IMR-90 (cell line): Measurements from ENCODE around the gene CRTAC1. TPM values are rescaled to one million over a fixed set of nuclear protein-coding genes. Genes with fewer than 3 reads are reported as not detected.

Source experiments
- ATAC-seq: fragments of 200-7000 bp; cut with Tn5 transposase; 2 replicates; pipeline ENCODE4 v1.9.1; 2020; ENCODE audit warnings: low read depth, mild to moderate bottlenecking, moderate library complexity
- BruUV-seq: library from RNA; stranded (reverse); fragments of 400-500 nt; replicated peaks from 2 replicates; lab custom pipeline; 2021; lab: Mats Ljungman, UMichigan
- CTCF ChIA-PET: fragments of 300-600 bp; formaldehyde crosslinking; extraction: SDS; loops from one replicate; lab custom pipeline; 2021; ENCODE audit warnings: antibody characterized with exemption; lab: Yijun Ruan, JAX
- POLR2A ChIA-PET: fragments of 300-600 bp; sonication (Branson Sonifier 250); formaldehyde crosslinking; loops from one replicate; lab custom pipeline; 2022; ENCODE audit warnings: antibody characterized with exemption; ENCODE audit not compliant: unreplicated experiment; lab: Charles Lee
- DNase-seq: peaks from one replicate; pipeline ENCODE4 v3.0.0; 2013
- H2AFZ ChIP-seq: replicated peaks from 2 replicates; pipeline ENCODE3; 2013; ENCODE audit warnings: low read length, mild to moderate bottlenecking; ENCODE audit not compliant: poor library complexity
- H2AK5ac ChIP-seq: 2 replicates; pipeline ENCODE4 v1.6.1; 2013; ENCODE audit warnings: low read depth, low read length, inconsistent platforms
- H2AK9ac ChIP-seq: replicated peaks from 2 replicates; pipeline ENCODE3; 2013; ENCODE audit warnings: mild to moderate bottlenecking, low read depth, low read length, moderate library complexity; ENCODE audit not compliant: poor library complexity
- H2BK120ac ChIP-seq: 2 replicates; pipeline ENCODE4 v1.6.1; 2013; ENCODE audit warnings: low read depth, low read length, inconsistent platforms
- H2BK15ac ChIP-seq: 3 replicates; pipeline ENCODE4 v1.6.1; 2013; ENCODE audit warnings: low read depth, low read length, inconsistent platforms
- H2BK20ac ChIP-seq: 2 replicates; pipeline ENCODE4 v1.6.1; 2013; ENCODE audit warnings: low read depth, mild to moderate bottlenecking, inconsistent platforms, low read length, moderate library complexity
- H2BK5ac ChIP-seq: 2 replicates; pipeline ENCODE4 v1.6.1; 2013; ENCODE audit warnings: mild to moderate bottlenecking, low read depth, low read length, inconsistent platforms; ENCODE audit not compliant: poor library complexity, severe bottlenecking
- H3K14ac ChIP-seq: replicated peaks from 2 replicates; pipeline ENCODE4 v1.6.1; 2013; ENCODE audit warnings: low read depth, low read length, inconsistent platforms
- H3K18ac ChIP-seq: 2 replicates; pipeline ENCODE4 v1.6.1; 2013; ENCODE audit warnings: low read depth, low read length, control low read depth
- H3K23ac ChIP-seq: 2 replicates; pipeline ENCODE4 v1.6.1; 2013; ENCODE audit warnings: low read depth, low read length, inconsistent platforms
- H3K27ac ChIP-seq: 2 replicates; pipeline ENCODE4 v1.5.1; 2013; ENCODE audit warnings: mild to moderate bottlenecking, control low read depth, low read length; ENCODE audit not compliant: insufficient read depth
- H3K27me3 ChIP-seq: 2 replicates; pipeline ENCODE4 v1.6.1; 2013; ENCODE audit warnings: low read length; ENCODE audit not compliant: control insufficient read depth, insufficient read depth
- H3K36me3 ChIP-seq: 2 replicates; pipeline ENCODE4 v1.6.1; 2013; ENCODE audit warnings: low read length, mixed read lengths; ENCODE audit not compliant: control insufficient read depth, insufficient read depth
- H3K4ac ChIP-seq: 2 replicates; pipeline ENCODE4 v1.6.1; 2013; ENCODE audit warnings: low read depth, low read length, inconsistent platforms
- H3K4me1 ChIP-seq: 2 replicates; pipeline ENCODE4 v1.6.1; 2013; ENCODE audit warnings: low read length, mixed read lengths; ENCODE audit not compliant: control insufficient read depth, insufficient read depth
- H3K4me2 ChIP-seq: 2 replicates; pipeline ENCODE4 v1.6.1; 2013; ENCODE audit warnings: low read depth, mild to moderate bottlenecking, control low read depth, low read length, moderate library complexity
- H3K4me3 ChIP-seq: 2 replicates; pipeline ENCODE4 v1.5.1; 2013; ENCODE audit warnings: low read depth, mild to moderate bottlenecking, control low read depth, low read length, moderate library complexity; ENCODE audit not compliant: insufficient read depth
- H3K56ac ChIP-seq: 2 replicates; pipeline ENCODE4 v1.6.1; 2013; ENCODE audit warnings: low read length, inconsistent platforms; ENCODE audit not compliant: insufficient read depth; ENCODE audit errors: extremely low read depth
- H3K79me1 ChIP-seq, 2 experiments: 2 replicates each; pipeline ENCODE4 v1.6.1; 2013; ENCODE audit warnings: low read length in 2 of 2, inconsistent platforms in 1 of 2, low read depth in 1 of 2
- H3K9ac ChIP-seq: 2 replicates; pipeline ENCODE4 v1.6.1; 2013; ENCODE audit warnings: low read depth, low read length, control low read depth
- H3K9me1 ChIP-seq: 2 replicates; pipeline ENCODE4 v1.6.1; 2013; ENCODE audit warnings: low read length, inconsistent platforms; ENCODE audit not compliant: insufficient read depth
- H3K9me3 ChIP-seq: 2 replicates; pipeline ENCODE4 v1.6.1; 2013; ENCODE audit warnings: low read length; ENCODE audit not compliant: control insufficient read depth, insufficient read depth
- H4K20me1 ChIP-seq: 2 replicates; pipeline ENCODE4 v1.6.1; 2013; ENCODE audit warnings: low read length, inconsistent platforms; ENCODE audit not compliant: insufficient read depth
- H4K5ac ChIP-seq: 2 replicates; pipeline ENCODE4 v1.6.1; 2013; ENCODE audit warnings: mild to moderate bottlenecking, low read depth, low read length, control low read depth
- H4K8ac ChIP-seq, 2 experiments: 2 replicates each; pipeline ENCODE4 v1.6.1; 2013; ENCODE audit warnings: low read depth in 2 of 2, low read length in 2 of 2, control low read depth in 1 of 2, inconsistent platforms in 1 of 2
- H4K91ac ChIP-seq: 2 replicates; pipeline ENCODE4 v1.6.1; 2013; ENCODE audit warnings: low read depth, low read length, inconsistent platforms; ENCODE audit not compliant: insufficient read depth
- CEBPB ChIP-seq: IDR thresholded peaks from 2 replicates; pipeline ENCODE4 v1.6.1; 2012; ENCODE audit warnings: low read depth, low read length, improper control_type of control experiment
- CHD1 ChIP-seq: IDR thresholded peaks from 2 replicates; pipeline ENCODE4 v1.6.1; 2012; ENCODE audit warnings: low read depth, low read length, improper control_type of control experiment
- MAFK ChIP-seq: IDR thresholded peaks from 2 replicates; pipeline ENCODE4 v1.6.1; 2012; ENCODE audit warnings: low read depth, low read length, improper control_type of control experiment
- NFE2L2 ChIP-seq: fragments of 150-350 bp; IDR thresholded peaks from 2 replicates; pipeline ENCODE4 v1.6.1; 2016; ENCODE audit warnings: low read depth, mild to moderate bottlenecking, low read length
- RFX5 ChIP-seq: IDR thresholded peaks from 2 replicates; pipeline ENCODE4 v1.8.0; 2012; ENCODE audit warnings: low read depth, mild to moderate bottlenecking, low read length, moderate library complexity
- SMC3 ChIP-seq: fragments of 150-350 bp; IDR thresholded peaks from 2 replicates; pipeline ENCODE4 v1.6.1; 2016; ENCODE audit warnings: low read depth, mild to moderate bottlenecking, antibody characterized with exemption, low read length, moderate library complexity
- WGBS, 2 experiments: methylation state at CpG; one replicate each; pipeline versions ENCODE4 v1.1.5 to v1.1.7; 2013; ENCODE audit warnings: missing lambda C conversion rate in 2 of 2; ENCODE audit not compliant: insufficient read length in 1 of 2; ENCODE audit errors: extremely low coverage in 2 of 2; 5-methylcytosine and 5-hydroxymethylcytosine counted together
- dilution Hi-C: fragments of 300-500 bp; cut with HindIII; formaldehyde crosslinking; loops from one replicate; pipeline ENCODE4 v1.14.3; 2018; ENCODE audit warnings: low sequenced_read_pairs; ENCODE audit not compliant: unreplicated experiment
- in situ Hi-C: fragments of 300-500 bp; cut with MboI; formaldehyde crosslinking; loops from 3 replicates; pipeline ENCODE4 v1.14.3; 2019; ENCODE audit warnings: low sequenced_read_pairs, inconsistent platforms, mixed read lengths
- intact Hi-C: fragments of 100-400 bp; cut with micrococcal nuclease; formaldehyde crosslinking; loops from 2 replicates; pipeline ENCODE4 v1.10.0; 2022
- polyA plus RNA-seq, 3 experiments: library from polyadenylated mRNA; depleted of rRNA; stranded (reverse); fragments of >200 nt; gene quantifications; 2 replicates each; pipeline ENCODE4 v1.2.3, GENCODE V29; 2012; ENCODE audit warnings: low replicate concordance in 1 of 3
- total RNA-seq: library from RNA; depleted of rRNA; stranded (reverse); fragments of >200 nt; gene quantifications from 2 replicates; pipeline ENCODE4 v1.2.3, GENCODE V29; 2012
- TF ChIP-seq, protein P1 (sequence below): fragments of 150-350 bp; IDR thresholded peaks from 2 replicates; pipeline ENCODE4 v1.6.1; 2016; ENCODE audit warnings: low read depth, mild to moderate bottlenecking, low read length, moderate library complexity, borderline replicate concordance

Gene CRTAC1
- total and polyA plus RNA-seq, 2 of the 4 experiments (the other 2 are of a cell fraction) = not detected

DNA sequence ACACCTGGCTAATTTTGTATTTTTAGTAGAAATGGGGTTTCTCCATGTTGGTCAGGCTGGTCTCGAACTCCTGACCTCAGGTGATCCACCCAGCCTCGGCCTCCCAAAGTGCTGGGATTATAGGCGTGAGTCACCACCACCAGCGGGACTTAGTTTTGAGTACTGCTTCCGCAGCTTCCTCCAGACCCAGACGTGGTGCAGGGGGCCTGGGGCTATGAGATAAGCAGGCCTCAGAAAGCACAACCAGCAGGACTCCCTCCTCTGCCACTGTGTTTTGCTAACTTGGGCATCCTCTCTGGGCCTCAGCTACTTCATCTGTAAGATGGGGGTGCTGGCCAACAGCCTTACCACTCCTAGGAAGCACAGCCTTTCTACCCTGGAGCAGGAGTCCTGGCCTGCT lies 143.0 kb downstream of the CRTAC1 start:
- no peak overlapping the region for H3K14ac ChIP-seq
- no peak overlapping the region for H4K8ac ChIP-seq
- no peak overlapping the region for H3K18ac ChIP-seq
- no peaks in the 10 kb centered on the region for H3K79me1 ChIP-seq
- H3K9me1 ChIP-seq = no peaks in the 10 kb centered on the region
- no peak overlapping the region for H4K91ac ChIP-seq
- no peak overlapping the region for H3K56ac ChIP-seq
- H3K4me3 ChIP-seq = no peak overlapping the region
- no peak overlapping the region for H2AK9ac ChIP-seq
- H3K27me3 ChIP-seq = no peaks in the 10 kb centered on the region; the same call in 1 of the 2 replicates
- BruUV-seq = no TSS peak
- 80% methylated on average over 4 of the region's 6 CpGs; no CpG with 5 or more reads in 1 of the 2 experiments for WGBS, 2 experiments
- no peak overlapping the region for H2BK15ac ChIP-seq
- H3K27ac ChIP-seq = no peak overlapping the region
- no peak overlapping the region for H2BK120ac ChIP-seq
- in situ Hi-C loops (no loop called here), dilution Hi-C loops (no loop called here), intact Hi-C loops (no loop called here)
- H3K9me3 ChIP-seq = no peaks in the 10 kb centered on the region
- no peak for TF ChIP-seq CHD1
- no peak for TF ChIP-seq RFX5
- TF ChIP-seq MAFK = no peak
- no peak for TF ChIP-seq CEBPB
- TF ChIP-seq, protein P1, sequence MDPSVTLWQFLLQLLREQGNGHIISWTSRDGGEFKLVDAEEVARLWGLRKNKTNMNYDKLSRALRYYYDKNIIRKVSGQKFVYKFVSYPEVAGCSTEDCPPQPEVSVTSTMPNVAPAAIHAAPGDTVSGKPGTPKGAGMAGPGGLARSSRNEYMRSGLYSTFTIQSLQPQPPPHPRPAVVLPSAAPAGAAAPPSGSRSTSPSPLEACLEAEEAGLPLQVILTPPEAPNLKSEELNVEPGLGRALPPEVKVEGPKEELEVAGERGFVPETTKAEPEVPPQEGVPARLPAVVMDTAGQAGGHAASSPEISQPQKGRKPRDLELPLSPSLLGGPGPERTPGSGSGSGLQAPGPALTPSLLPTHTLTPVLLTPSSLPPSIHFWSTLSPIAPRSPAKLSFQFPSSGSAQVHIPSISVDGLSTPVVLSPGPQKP = no peak
- no peak for TF ChIP-seq NFE2L2
- TF ChIP-seq SMC3 = no peak
- POLR2A ChIA-PET = no interaction called here
- no peak overlapping the region for H2AFZ ChIP-seq
- H4K20me1 ChIP-seq = no peaks in the 10 kb centered on the region
- no peak overlapping the region for H4K5ac ChIP-seq
- H3K4ac ChIP-seq = no peak overlapping the region
- DNase-seq (no peak), ATAC-seq (no peak)
- peaks cover 1% of the 10 kb centered on the region; the same call in 1 of the 2 replicates for H3K4me1 ChIP-seq
- no peak overlapping the region for H3K9ac ChIP-seq
- H2BK20ac ChIP-seq = no peak overlapping the region
- CTCF ChIA-PET = no interaction called here
- no peak overlapping the region for H2BK5ac ChIP-seq
- no peak overlapping the region for H2AK5ac ChIP-seq
- H3K4me2 ChIP-seq = no peak overlapping the region
- no peak overlapping the region for H3K23ac ChIP-seq
- H3K36me3 ChIP-seq = no peaks in the 10 kb centered on the region
